Activated CD4-positive, CD25-positive, alpha-beta regulatory T cell treated with anti-CD3 and anti-CD28 coated beads, Interleukin-2, amount 50 U/mL, for 72 hours (primary cell): ENCODE measurements around the gene PCDHA1.
"Not testable (repeated sequence)": the region's sequence is repeated elsewhere in the genome, so short reads cannot be mapped to it uniquely, and the experiment has no call there.

Source experiments
- DNase-seq: peaks from one replicate; pipeline ENCODE4 v3.0.0; 2021

The PCDHA1 gene

GRCh38 chr5:140808889-140809291 is 22.9 kb downstream of the PCDHA1 start:
- no peak for DNase-seq

GRCh38 chr5:140821375-140822280 is 35.7 kb downstream of the PCDHA1 start, which contains the start of gene PCDHA5:
Gene PCDHA5 (plus strand): TSS chr5:140821613.
- DNase-seq: no peak

GRCh38 chr5:140822281-140822629 is 36.3 kb downstream of the PCDHA1 start:
- no peak for DNase-seq

DNA sequence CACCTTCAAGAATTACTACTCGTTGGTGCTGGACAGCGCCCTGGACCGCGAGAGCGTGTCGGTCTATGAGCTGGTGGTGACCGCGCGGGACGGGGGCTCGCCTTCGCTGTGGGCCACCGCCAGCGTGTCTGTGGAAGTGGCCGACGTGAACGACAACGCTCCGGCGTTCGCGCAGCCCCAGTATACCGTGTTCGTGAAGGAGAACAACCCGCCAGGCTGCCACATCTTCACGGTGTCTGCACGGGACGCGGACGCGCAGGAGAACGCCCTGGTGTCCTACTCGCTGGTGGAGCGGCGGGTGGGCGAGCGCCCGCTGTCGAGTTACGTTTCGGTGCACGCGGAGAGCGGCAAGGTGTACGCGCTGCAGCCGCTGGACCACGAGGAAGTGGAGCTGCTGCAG is 37.0 kb downstream of the PCDHA1 start:
- DNase-seq: not testable (repeated sequence)

- no peak for DNase-seq
These were observed 37.5 kb downstream of the PCDHA1 start for GRCh38 chr5:140823475-140823874.

GRCh38 chr5:140827704-140828361 is 41.9 kb downstream of the PCDHA1 start, which contains the start of gene PCDHA6:
Gene PCDHA6 (plus strand): TSS chr5:140827960. CDS start chr5:140828092, 132 bp downstream.
- no peak for DNase-seq

GRCh38 chr5:140828362-140828737 is 42.4 kb downstream of the PCDHA1 start:
- no peak for DNase-seq

GRCh38 chr5:140829511-140830501 is 43.9 kb downstream of the PCDHA1 start:
- DNase-seq: not testable (repeated sequence)

GRCh38 chr5:140833993-140834392 is 48.1 kb downstream of the PCDHA1 start, which contains the start of gene PCDHA7:
Gene PCDHA7 (plus strand): TSS chr5:140834269. CDS start chr5:140834384, 115 bp downstream.
- DNase-seq: no peak

GRCh38 chr5:140834439-140835008 is 48.6 kb downstream of the PCDHA1 start:
- not testable (repeated sequence) for DNase-seq

DNA sequence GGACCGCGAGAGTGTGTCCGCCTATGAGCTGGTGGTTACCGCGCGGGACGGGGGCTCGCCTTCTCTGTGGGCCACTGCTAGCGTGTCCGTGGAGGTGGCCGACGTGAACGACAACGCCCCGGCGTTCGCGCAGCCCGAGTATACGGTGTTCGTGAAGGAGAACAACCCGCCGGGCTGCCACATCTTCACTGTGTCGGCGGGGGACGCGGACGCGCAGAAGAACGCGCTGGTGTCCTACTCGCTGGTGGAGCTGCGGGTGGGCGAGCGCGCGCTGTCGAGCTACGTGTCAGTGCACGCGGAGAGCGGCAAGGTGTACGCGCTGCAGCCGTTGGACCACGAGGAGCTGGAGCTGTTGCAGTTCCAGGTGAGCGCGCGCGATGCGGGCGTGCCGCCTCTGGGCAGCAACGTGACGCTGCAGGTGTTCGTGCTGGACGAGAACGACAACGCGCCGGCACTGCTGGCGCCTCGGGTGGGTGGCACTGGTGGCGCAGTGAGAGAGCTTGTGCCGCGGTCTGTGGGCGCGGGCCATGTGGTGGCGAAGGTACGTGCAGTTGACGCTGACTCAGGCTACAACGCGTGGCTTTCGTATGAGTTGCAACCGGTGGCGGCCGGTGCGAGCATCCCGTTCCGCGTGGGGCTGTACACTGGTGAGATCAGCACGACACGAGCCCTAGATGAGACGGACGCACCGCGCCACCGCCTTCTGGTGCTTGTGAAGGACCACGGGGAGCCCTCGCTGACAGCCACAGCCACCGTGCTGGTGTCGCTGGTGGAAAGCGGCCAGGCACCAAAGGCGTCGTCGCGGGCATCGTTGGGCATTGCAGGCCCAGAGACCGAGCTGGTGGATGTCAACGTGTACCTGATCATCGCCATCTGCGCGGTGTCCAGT is 49.9 kb downstream of the PCDHA1 start:
- no peak for DNase-seq

GRCh38 chr5:140840978-140841962 is 55.3 kb downstream of the PCDHA1 start, which contains the start of gene PCDHA8:
Gene PCDHA8 (plus strand): TSS chr5:140841187. CDS start chr5:140841322, 135 bp downstream.
- DNase-seq: no peak

DNA sequence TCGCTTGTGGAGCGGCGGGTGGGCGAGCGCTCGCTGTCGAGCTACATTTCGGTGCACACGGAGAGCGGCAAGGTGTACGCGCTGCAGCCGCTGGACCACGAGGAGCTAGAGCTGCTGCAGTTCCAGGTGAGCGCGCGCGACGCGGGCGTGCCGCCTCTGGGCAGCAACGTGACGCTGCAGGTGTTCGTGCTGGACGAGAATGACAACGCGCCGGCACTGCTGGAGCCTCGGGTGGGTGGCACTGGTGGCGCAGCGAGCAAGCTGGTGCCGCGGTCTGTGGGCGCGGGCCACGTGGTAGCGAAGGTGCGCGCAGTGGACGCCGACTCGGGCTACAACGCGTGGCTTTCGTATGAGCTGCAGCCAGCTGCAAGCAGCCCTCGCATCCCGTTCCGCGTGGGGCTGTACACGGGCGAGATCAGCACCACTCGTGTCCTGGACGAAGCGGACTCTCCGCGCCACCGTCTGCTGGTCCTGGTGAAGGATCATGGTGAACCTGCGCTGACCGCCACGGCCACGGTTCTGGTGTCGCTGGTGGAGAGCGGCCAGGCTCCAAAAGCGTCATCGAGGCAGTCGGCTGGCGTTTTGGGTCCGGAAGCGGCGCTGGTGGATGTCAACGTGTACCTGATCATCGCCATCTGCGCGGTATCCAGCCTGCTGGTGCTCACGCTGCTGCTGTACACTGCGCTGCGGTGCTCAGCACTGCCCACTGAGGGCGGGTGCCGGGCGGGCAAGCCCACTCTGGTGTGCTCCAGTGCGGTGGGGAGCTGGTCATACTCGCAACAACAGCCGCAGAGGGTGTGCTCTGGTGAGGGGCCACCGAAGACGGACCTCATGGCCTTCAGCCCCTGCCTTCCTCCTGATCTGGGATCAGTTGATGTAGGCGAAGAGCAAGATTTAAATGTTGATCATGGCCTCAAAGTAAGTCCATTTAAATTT is 57.1 kb downstream of the PCDHA1 start:
- DNase-seq: no peak

- DNase-seq: not testable (repeated sequence)
These were observed 62.5 kb downstream of the PCDHA1 start, which contains the start of gene PCDHA9 for GRCh38 chr5:140848139-140849102. Gene PCDHA9 (plus strand): TSS chr5:140848382. CDS start chr5:140848496, 114 bp downstream.

DNA sequence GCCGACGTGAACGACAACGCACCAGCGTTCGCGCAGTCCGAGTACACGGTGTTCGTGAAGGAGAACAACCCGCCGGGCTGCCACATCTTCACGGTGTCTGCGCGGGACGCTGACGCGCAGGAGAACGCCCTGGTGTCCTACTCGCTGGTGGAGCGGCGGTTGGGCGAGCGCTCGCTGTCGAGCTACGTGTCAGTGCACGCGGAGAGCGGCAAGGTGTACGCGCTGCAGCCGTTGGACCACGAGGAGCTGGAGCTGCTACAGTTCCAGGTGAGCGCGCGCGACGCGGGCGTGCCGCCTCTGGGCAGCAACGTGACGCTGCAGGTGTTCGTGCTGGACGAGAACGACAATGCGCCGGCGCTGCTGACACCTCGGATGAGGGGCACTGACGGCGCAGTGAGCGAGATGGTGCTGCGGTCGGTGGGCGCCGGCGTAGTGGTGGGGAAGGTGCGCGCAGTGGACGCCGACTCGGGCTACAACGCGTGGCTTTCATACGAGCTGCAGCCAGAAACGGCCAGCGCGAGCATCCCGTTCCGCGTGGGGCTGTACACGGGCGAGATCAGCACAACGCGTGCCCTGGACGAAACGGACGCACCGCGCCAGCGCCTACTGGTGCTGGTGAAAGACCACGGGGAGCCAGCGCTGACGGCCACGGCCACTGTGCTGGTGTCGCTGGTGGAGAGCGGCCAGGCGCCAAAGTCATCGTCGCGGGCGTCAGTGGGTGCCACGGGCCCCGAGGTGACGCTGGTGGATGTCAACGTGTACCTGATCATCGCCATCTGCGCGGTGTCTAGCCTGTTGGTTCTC is 64.1 kb downstream of the PCDHA1 start:
- DNase-seq: not testable (repeated sequence)
